CD4-positive, alpha-beta T cell (primary cell): ENCODE results near the gene RETREG1. TPM values are rescaled to one million over a fixed set of nuclear protein-coding genes. Genes with fewer than 3 reads are reported as not detected.

Source experiments
- ATAC-seq: fragments of 200-7000 bp; cut with Tn5 transposase; one replicate; pipeline ENCODE4 v1.10.0; 2022; ENCODE audit warnings: mild to moderate bottlenecking; ENCODE audit not compliant: poor library complexity
- CTCF ChIA-PET: fragments of 350-600 bp; sonication (Branson Sonifier 250); formaldehyde crosslinking; loops from one replicate; lab custom pipeline; 2021; ENCODE audit warnings: antibody characterized with exemption, inconsistent platforms; lab: Charles Lee
- POLR2A ChIA-PET: fragments of 350-600 bp; sonication (Branson Sonifier 250); formaldehyde crosslinking; loops from one replicate; lab custom pipeline; 2021; ENCODE audit warnings: antibody characterized with exemption, inconsistent platforms; lab: Charles Lee
- DNase-seq, 14 experiments: peaks; one replicate each; pipeline ENCODE4 v3.0.0-alpha.2; 2013 to 2020; ENCODE audit warnings: mixed read lengths in 2 of 14
- H3K27ac ChIP-seq, 2 donors: one replicate each; pipeline versions ENCODE4 v1.5.1 to v1.7.0; 2013; ENCODE audit warnings: low read length in 2 of 2, low read depth in 1 of 2, mild to moderate bottlenecking in 1 of 2
- H3K27me3 ChIP-seq, 2 experiments: 1 replicate in 1 of 2; 2 replicates in 1 of 2; pipeline versions ENCODE4 v1.6.1 to v1.7.0; 2013; ENCODE audit warnings: low read length in 2 of 2, control low read depth in 1 of 2, mild to moderate bottlenecking in 1 of 2, moderate library complexity in 1 of 2; ENCODE audit not compliant: insufficient read depth in 2 of 2, control insufficient read depth in 1 of 2
- H3K36me3 ChIP-seq: one replicate; pipeline ENCODE4 v1.6.1; 2013; ENCODE audit warnings: low read length, control low read depth; ENCODE audit not compliant: insufficient read depth
- H3K4me1 ChIP-seq: one replicate; pipeline ENCODE4 v1.6.1; 2013; ENCODE audit warnings: low read length, control low read depth; ENCODE audit not compliant: insufficient read depth
- H3K4me3 ChIP-seq: one replicate; pipeline ENCODE4 v1.5.1; 2013; ENCODE audit warnings: mild to moderate bottlenecking, low read length, moderate library complexity
- H3K9me3 ChIP-seq, 2 experiments: 1 replicate in 1 of 2; 2 replicates in 1 of 2; pipeline versions ENCODE4 v1.6.1 to v1.7.0; 2013; ENCODE audit warnings: low read length in 2 of 2, mild to moderate bottlenecking in 2 of 2, control low read depth in 1 of 2, moderate library complexity in 1 of 2; ENCODE audit not compliant: control insufficient read depth in 1 of 2, insufficient read depth in 1 of 2
- H3K27ac Mint-ChIP-seq: one replicate; pipeline ENCODE4 v1.8.0; 2020; ENCODE audit warnings: mixed read lengths
- H3K27me3 Mint-ChIP-seq: one replicate; pipeline ENCODE4 v1.8.0; 2021; ENCODE audit warnings: mixed read lengths
- H3K36me3 Mint-ChIP-seq: one replicate; pipeline ENCODE4 v1.8.0; 2021; ENCODE audit warnings: low read depth, mixed read lengths
- H3K4me1 Mint-ChIP-seq: one replicate; pipeline ENCODE4 v1.8.0; 2021; ENCODE audit warnings: low read depth, mixed read lengths
- H3K4me3 Mint-ChIP-seq: one replicate; pipeline ENCODE4 v1.8.0; 2020; ENCODE audit warnings: mild to moderate bottlenecking, mixed read lengths
- H3K9me3 Mint-ChIP-seq: one replicate; pipeline ENCODE4 v1.8.0; 2020; ENCODE audit warnings: mixed read lengths
- CTCF ChIP-seq: fragments of 200-600 bp; IDR thresholded peaks from one replicate; pipeline ENCODE4 v1.8.0; 2022; ENCODE audit warnings: antibody characterized with exemption, mild to moderate bottlenecking
- intact Hi-C, 2 experiments: fragments of 100-400 bp; cut with DNase I in 1 of 2; cut with micrococcal nuclease in 1 of 2; formaldehyde crosslinking; loops; one replicate each; pipeline versions ENCODE4 v1.15.1 to v1.9.0; 2023 to 2025; cut with DNase I, micrococcal nuclease
- total RNA-seq, 174 experiments: library from RNA in 2 of 174; stranded (reverse) in 2 of 174; gene quantifications; one replicate each; pipeline ENCODE4 v1.2.3 and lab custom pipeline; 2021 to 2026

Gene RETREG1
- total RNA-seq, 2 experiments from 2014 or later = 68.9 to 69.7 TPM

DNA sequence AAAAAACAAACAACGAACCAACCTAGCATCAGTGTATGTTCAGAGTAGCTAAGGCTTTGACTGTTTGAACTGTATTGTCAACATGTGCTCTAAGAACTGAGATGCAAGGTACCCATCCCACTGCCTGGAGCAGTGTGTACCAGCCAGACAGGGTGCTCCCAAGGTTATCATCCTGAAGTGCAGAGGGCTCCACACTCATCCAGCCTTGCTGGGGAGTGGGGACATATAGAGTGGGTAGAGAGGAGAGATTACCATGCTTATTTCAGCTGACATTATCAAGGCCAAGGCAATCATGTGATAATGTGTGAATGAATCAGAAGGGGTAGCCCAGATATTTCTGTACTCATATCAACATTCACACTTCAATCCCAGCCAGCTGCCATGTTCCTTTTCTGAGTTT is 82.5 kb downstream of the RETREG1 start:
- intact Hi-C loops = no loop called here
- no peak overlapping the region for H3K4me3 Mint-ChIP-seq
- peaks cover 54% of the 10 kb centered on the region for H3K4me1 Mint-ChIP-seq

GRCh38 chr5:16531063-16531648 is 85.6 kb downstream of the RETREG1 start:
- H3K27me3 Mint-ChIP-seq = no peaks in the 10 kb centered on the region
- Histone ChIP-seq H3K4me3 (no peak overlapping the region), H3K27ac (no peak overlapping the region), H3K36me3 (peaks cover 3% of the 10 kb centered on the region), H3K4me1 (no peaks in the 10 kb centered on the region), H3K27me3 (no peaks in the 10 kb centered on the region), H3K9me3 (no peaks in the 10 kb centered on the region)
- DNase-seq = no peak
- no peak for ATAC-seq
- TF ChIP-seq CTCF = no peak
- no peaks in the 10 kb centered on the region for H3K9me3 Mint-ChIP-seq
- POLR2A ChIA-PET = no interaction called here
- H3K4me1 Mint-ChIP-seq = peaks cover 48% of the 10 kb centered on the region
- intact Hi-C loops = no loop called here
- CTCF ChIA-PET = no interaction called here
- H3K36me3 Mint-ChIP-seq = peaks cover 31% of the 10 kb centered on the region
- no peak overlapping the region for H3K27ac Mint-ChIP-seq
- no peak overlapping the region for H3K4me3 Mint-ChIP-seq

More for the DNA sequence above, 82.5 kb downstream of the RETREG1 start:
- Histone ChIP-seq H3K27me3 (no peaks in the 10 kb centered on the region), H3K4me1 (peaks cover 8% of the 10 kb centered on the region), H3K36me3 (peaks cover 3% of the 10 kb centered on the region), H3K9me3 (no peaks in the 10 kb centered on the region), H3K27ac (no peak overlapping the region), H3K4me3 (no peak overlapping the region)
- Mint-ChIP-seq H3K36me3 (peaks cover 40% of the 10 kb centered on the region), H3K27ac (no peak overlapping the region), H3K9me3 (no peaks in the 10 kb centered on the region), H3K27me3 (no peaks in the 10 kb centered on the region)
- ChIA-PET CTCF (interaction anchor here (1.4 kb wide), 1 partner anchor 13 kb away, joined by 3 read pairs; no protein-coding TSS in a partner anchor), POLR2A (interaction anchor here (1.4 kb wide), 1 partner anchor 83 kb away, joined by 5 read pairs; the partner anchor contains the start of gene RETREG1)
- no peak for TF ChIP-seq CTCF
- ATAC-seq = no peak
- no peak for DNase-seq

GRCh38 chr5:16529306-16529705 is 87.5 kb downstream of the RETREG1 start:
- Histone ChIP-seq H3K27ac (no peak overlapping the region), H3K4me3 (no peak overlapping the region), H3K27me3 (no peaks in the 10 kb centered on the region), H3K9me3 (no peaks in the 10 kb centered on the region), H3K36me3 (peaks cover 2% of the 10 kb centered on the region), H3K4me1 (peaks cover 8% of the 10 kb centered on the region)
- DNase-seq (no peak), ATAC-seq (no peak)
- no peaks in the 10 kb centered on the region for H3K9me3 Mint-ChIP-seq
- peaks cover 41% of the 10 kb centered on the region for H3K36me3 Mint-ChIP-seq
- intact Hi-C loops = no loop called here
- no peaks in the 10 kb centered on the region for H3K27me3 Mint-ChIP-seq
- no peak overlapping the region for H3K4me3 Mint-ChIP-seq
- ChIA-PET CTCF (no interaction called here), POLR2A (no interaction called here)
- peaks cover 59% of the 10 kb centered on the region for H3K4me1 Mint-ChIP-seq
- TF ChIP-seq CTCF = no peak
- H3K27ac Mint-ChIP-seq = no peak overlapping the region
